PC-3 (cell line): ENCODE results near the gene TNNC2. TPM values are rescaled to one million over a fixed set of nuclear protein-coding genes. Genes with fewer than 3 reads are reported as not detected.

Experiments
- ATAC-seq: fragments of 200-7000 bp; cut with Tn5 transposase; 2 replicates; pipeline ENCODE4 v1.9.1; 2020; ENCODE audit warnings: mild to moderate bottlenecking, moderate library complexity
- BruUV-seq: library from RNA; stranded (reverse); fragments of 400-500 nt; replicated peaks from 2 replicates; lab custom pipeline; 2021; lab: Mats Ljungman, UMichigan
- CTCF ChIA-PET: fragments of 300-600 bp; sonication (Branson Sonifier 250); formaldehyde crosslinking; loops from one replicate; lab custom pipeline; 2022; ENCODE audit warnings: antibody characterized with exemption; lab: Charles Lee
- POLR2A ChIA-PET: fragments of 300-600 bp; sonication (Branson Sonifier 250); formaldehyde crosslinking; loops from one replicate; lab custom pipeline; 2022; ENCODE audit warnings: antibody characterized with exemption; ENCODE audit not compliant: unreplicated experiment; lab: Charles Lee
- DNase-seq: peaks from one replicate; pipeline ENCODE4 v3.0.0-alpha.2; 2015
- H2AFZ ChIP-seq: fragments of 300-600 bp; sonication (generic); 2 replicates; pipeline ENCODE4 v1.6.0; 2016; ENCODE audit warnings: antibody characterized with exemption, low read length
- H3F3A ChIP-seq: fragments of 300-600 bp; sonication (generic); one replicate; pipeline ENCODE4 v1.6.0; 2017; ENCODE audit warnings: antibody characterized with exemption, low read length, control low read depth, mild to moderate bottlenecking; ENCODE audit not compliant: unreplicated experiment
- H3K27ac ChIP-seq: fragments of 300-600 bp; sonication (generic); 2 replicates; pipeline ENCODE4 v1.5.1; 2016; ENCODE audit warnings: mild to moderate bottlenecking, low read length
- H3K27me3 ChIP-seq: fragments of 300-600 bp; sonication (generic); 2 replicates; pipeline ENCODE4 v1.6.1; 2016; ENCODE audit warnings: low read length, mixed read lengths
- H3K36me3 ChIP-seq: fragments of 300-600 bp; sonication (generic); 2 replicates; pipeline ENCODE4 v1.6.1; 2016; ENCODE audit warnings: low read depth, mixed run types, low read length, mixed read lengths
- H3K4me1 ChIP-seq: fragments of 300-600 bp; sonication (generic); 2 replicates; pipeline ENCODE4 v1.5.1; 2016; ENCODE audit warnings: low read length; ENCODE audit not compliant: insufficient read depth
- H3K4me2 ChIP-seq: fragments of 300-600 bp; sonication (generic); 2 replicates; pipeline ENCODE4 v1.6.0; 2016; ENCODE audit warnings: low read length
- H3K4me3 ChIP-seq: fragments of 300-600 bp; sonication (generic); 2 replicates; pipeline ENCODE4 v1.5.1; 2016; ENCODE audit warnings: mild to moderate bottlenecking, low read length, mixed read lengths
- H3K79me2 ChIP-seq: fragments of 300-600 bp; sonication (generic); 2 replicates; pipeline ENCODE4 v1.6.1; 2017; ENCODE audit warnings: low read length, mixed read lengths
- H3K9ac ChIP-seq: fragments of 300-600 bp; sonication (generic); 2 replicates; pipeline ENCODE4 v1.6.0; 2016; ENCODE audit warnings: mild to moderate bottlenecking, low read length
- H3K9me2 ChIP-seq: fragments of 300-600 bp; sonication (generic); replicated peaks from 2 replicates; pipeline ENCODE4 v1.6.1; 2016; ENCODE audit warnings: mixed run types, low read length, mixed read lengths
- H3K9me3 ChIP-seq: fragments of 300-600 bp; sonication (generic); 2 replicates; pipeline ENCODE4 v1.6.1; 2016; ENCODE audit warnings: low read length, mixed read lengths
- H4K20me1 ChIP-seq: fragments of 300-600 bp; sonication (generic); 2 replicates; pipeline ENCODE4 v1.6.1; 2016; ENCODE audit warnings: low read length, mixed read lengths
- CTCF ChIP-seq: fragments of 300-600 bp; sonication (generic); conservative IDR thresholded peaks from 2 replicates; pipeline ENCODE4 v1.5.1; 2017; ENCODE audit warnings: antibody characterized with exemption, low read depth, mild to moderate bottlenecking, low read length
- EZH2 ChIP-seq: fragments of 300-600 bp; sonication (generic); IDR thresholded peaks from one replicate; pipeline ENCODE4 v1.6.1; 2017; ENCODE audit warnings: antibody characterized with exemption, mild to moderate bottlenecking, low read length; ENCODE audit not compliant: unreplicated experiment
- EZH2phosphoT487 ChIP-seq: fragments of 300-600 bp; sonication (generic); IDR thresholded peaks from 2 replicates; pipeline ENCODE4 v1.6.1; 2018; ENCODE audit warnings: mild to moderate bottlenecking, antibody characterized with exemption, low read length, borderline replicate concordance
- intact Hi-C: fragments of 100-400 bp; cut with micrococcal nuclease; formaldehyde crosslinking; loops from 2 replicates; pipeline ENCODE4 v1.9.0; 2023
- total RNA-seq: library from RNA; depleted of rRNA; stranded (reverse); fragments of >200 nt; gene quantifications from 2 replicates; pipeline ENCODE4 v1.2.3, GENCODE V29; 2014

Gene TNNC2
- total RNA-seq, 1 experiment from 2014 or later = not detected

GRCh38 chr20:45821947-45822346 is 5.2 kb downstream of the TNNC2 start:
- Histone ChIP-seq H3K9ac (no peak overlapping the region), H3F3A (no peaks in the 10 kb centered on the region), H3K9me3 (no peaks in the 10 kb centered on the region), H3K9me2 (no peaks in the 10 kb centered on the region), H4K20me1 (peaks cover 1% of the 10 kb centered on the region; the same call in 1 of the 2 replicates), H2AFZ (no peak overlapping the region), H3K4me3 (no peak overlapping the region), H3K4me1 (peaks cover 16% of the 10 kb centered on the region; the same call in 1 of the 2 replicates), H3K4me2 (no peak overlapping the region), H3K36me3 (peaks cover 1% of the 10 kb centered on the region), H3K27me3 (no peaks in the 10 kb centered on the region), H3K27ac (no peak overlapping the region), H3K79me2 (no peaks in the 10 kb centered on the region)
- CTCF ChIA-PET = interaction anchor here (0.6 to 1.2 kb wide), 2 partner anchors 23 to 42 kb away, joined by 3 to 5 read pairs; no protein-coding TSS in a partner anchor
- BruUV-seq = no TSS peak
- ATAC-seq (no peak), DNase-seq (no peak)
- POLR2A ChIA-PET = no interaction called here
- TF ChIP-seq CTCF (no peak), EZH2phosphoT487 (no peak), EZH2 (no peak)
- intact Hi-C loops = no loop called here

- H3K9ac ChIP-seq = no peak overlapping the region
- no peak overlapping the region for H3K27ac ChIP-seq
- DNase-seq = no peak
- H2AFZ ChIP-seq = no peak overlapping the region
- no peaks in the 10 kb centered on the region for H3K27me3 ChIP-seq
- no peak overlapping the region for H3K4me3 ChIP-seq
- no peak for ATAC-seq
- peaks cover 32% of the 10 kb centered on the region; the same call in 1 of the 2 replicates for H3K4me1 ChIP-seq
- POLR2A ChIA-PET = no interaction called here
- H3K9me2 ChIP-seq = no peaks in the 10 kb centered on the region
- CTCF ChIA-PET = interaction anchor here (0.7 kb wide), 1 partner anchor 194 kb away, joined by 3 read pairs; no protein-coding TSS in a partner anchor
- H3K36me3 ChIP-seq = peaks cover 21% of the 10 kb centered on the region
- BruUV-seq = no TSS peak
- intact Hi-C loops = loop anchor here (10.0 kb wide), 1 partner anchor 115 kb away; the partner anchor contains the start of gene PCIF1
- no peaks in the 10 kb centered on the region for H3K9me3 ChIP-seq
- peaks cover 14% of the 10 kb centered on the region for H3K79me2 ChIP-seq
- TF ChIP-seq EZH2 = no peak
- no peak for TF ChIP-seq CTCF
- no peak for TF ChIP-seq EZH2phosphoT487
- no peak overlapping the region for H3K4me2 ChIP-seq
- H3F3A ChIP-seq = peaks cover 8% of the 10 kb centered on the region
- peaks cover 11% of the 10 kb centered on the region; the same call in 1 of the 2 replicates for H4K20me1 ChIP-seq
These were observed 7.6 kb downstream of the TNNC2 start for GRCh38 chr20:45819466-45819865.

GRCh38 chr20:45818239-45818638 is 8.9 kb downstream of the TNNC2 start:
- H3K9me2 ChIP-seq = no peaks in the 10 kb centered on the region
- POLR2A ChIA-PET = no interaction called here
- H3K79me2 ChIP-seq = peaks cover 26% of the 10 kb centered on the region
- peaks cover 38% of the 10 kb centered on the region; the same call in 1 of the 2 replicates for H3K4me1 ChIP-seq
- peaks cover 11% of the 10 kb centered on the region; the same call in 1 of the 2 replicates for H4K20me1 ChIP-seq
- TF ChIP-seq EZH2 (no peak), EZH2phosphoT487 (no peak), CTCF (no peak)
- ATAC-seq (no peak), DNase-seq (no peak)
- no peak overlapping the region for H2AFZ ChIP-seq
- no peak overlapping the region for H3K4me2 ChIP-seq
- H3F3A ChIP-seq = peaks cover 11% of the 10 kb centered on the region
- H3K36me3 ChIP-seq = peaks cover 29% of the 10 kb centered on the region
- no peaks in the 10 kb centered on the region for H3K27me3 ChIP-seq
- H3K27ac ChIP-seq = no peak overlapping the region
- H3K4me3 ChIP-seq = no peak overlapping the region
- H3K9ac ChIP-seq = no peak overlapping the region
- BruUV-seq = no TSS peak
- CTCF ChIA-PET = no interaction called here
- H3K9me3 ChIP-seq = no peaks in the 10 kb centered on the region
- intact Hi-C loops = loop anchor here (10.0 kb wide), 1 partner anchor 117 kb away; the partner anchor contains the start of gene PCIF1
